ENCODE measurements around the gene NOP53.
A peak's percentile ranks its signal among the peaks of the same experiment; 100 is the strongest.
"Not testable (repeated sequence)": the region's sequence is repeated elsewhere in the genome, so short reads cannot be mapped to it uniquely, and the experiment has no call there.

The NOP53 gene

GRCh38 chr19:47745010-47745901, at the start of gene NOP53:
NOP53 (plus strand) TSS chr19:47745546; CDS start chr19:47745560, 14 bp downstream.
- peak; percentile 98 for DNase-seq (ENCODE audit: low spot score)

DNA sequence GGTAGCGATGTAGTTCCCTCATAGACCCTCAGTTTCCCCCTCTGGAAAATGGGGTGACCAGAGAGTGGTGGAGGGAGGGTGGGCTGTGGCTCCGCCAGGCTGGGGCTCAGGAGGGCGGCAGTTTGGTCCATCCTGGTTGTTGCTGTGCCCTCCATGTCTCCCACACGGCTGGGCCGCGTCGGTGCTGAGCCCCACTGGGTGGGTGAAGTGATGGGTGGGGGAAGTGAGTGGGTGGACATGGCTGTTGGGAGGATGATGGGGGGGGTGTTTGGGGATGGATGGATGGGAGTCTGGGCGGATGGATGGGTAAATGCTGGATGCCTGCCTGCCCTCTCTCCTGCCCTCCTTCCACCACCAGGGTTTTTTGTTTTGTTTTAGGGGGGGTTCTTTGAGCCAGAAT, 48.7 kb upstream of the NOP53 start:
- no peak for DNase-seq (ENCODE audit: low spot score)

GRCh38 chr19:47697863-47698609, 47.3 kb upstream of the NOP53 start:
- DNase-seq (ENCODE audit: low spot score), result peak; percentile 46

DNA sequence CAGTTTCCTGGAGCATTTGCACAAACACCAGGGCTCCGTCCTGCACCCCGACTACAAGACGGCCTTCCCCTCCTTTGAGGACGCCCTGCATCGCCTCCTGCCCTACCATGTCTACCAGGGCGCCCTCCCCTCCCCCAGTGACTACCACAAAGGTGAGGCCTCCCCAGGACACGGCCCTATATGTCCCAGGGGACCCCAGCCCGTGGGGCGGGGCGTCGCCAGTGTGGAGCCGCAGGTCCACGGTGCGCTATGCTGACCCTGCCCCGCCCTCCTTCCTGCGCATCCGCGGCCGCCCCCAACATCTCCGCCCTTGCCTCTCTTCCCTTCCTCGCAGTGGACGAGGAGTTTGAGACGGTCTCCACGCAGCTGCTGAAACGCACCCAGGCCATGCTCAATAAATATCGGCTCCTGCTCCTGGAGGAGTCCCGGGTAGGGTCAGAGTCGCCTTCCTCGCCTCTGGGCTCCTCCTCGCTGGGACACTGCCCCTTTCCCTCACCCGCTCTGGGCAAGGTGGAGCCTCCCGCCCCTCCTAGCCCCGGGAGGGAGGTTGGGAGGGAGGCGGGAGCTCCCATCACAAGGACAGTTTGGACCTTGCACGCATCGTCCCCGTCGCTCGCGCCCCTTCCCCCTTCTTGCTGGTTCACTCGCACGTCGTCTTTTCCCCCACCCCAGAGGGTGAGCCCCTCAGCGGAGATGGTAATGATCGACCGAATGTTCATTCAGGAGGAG, 46.6 kb upstream of the NOP53 start:
- DNase-seq (ENCODE audit: low spot score), result no peak

GRCh38 chr19:47699360-47699917, 45.9 kb upstream of the NOP53 start:
- DNase-seq (ENCODE audit: low spot score), result peak; percentile 28

- no peak for DNase-seq (ENCODE audit: low spot score)
These were observed 44.2 kb upstream of the NOP53 start for GRCh38 chr19:47700934-47701716.

DNA sequence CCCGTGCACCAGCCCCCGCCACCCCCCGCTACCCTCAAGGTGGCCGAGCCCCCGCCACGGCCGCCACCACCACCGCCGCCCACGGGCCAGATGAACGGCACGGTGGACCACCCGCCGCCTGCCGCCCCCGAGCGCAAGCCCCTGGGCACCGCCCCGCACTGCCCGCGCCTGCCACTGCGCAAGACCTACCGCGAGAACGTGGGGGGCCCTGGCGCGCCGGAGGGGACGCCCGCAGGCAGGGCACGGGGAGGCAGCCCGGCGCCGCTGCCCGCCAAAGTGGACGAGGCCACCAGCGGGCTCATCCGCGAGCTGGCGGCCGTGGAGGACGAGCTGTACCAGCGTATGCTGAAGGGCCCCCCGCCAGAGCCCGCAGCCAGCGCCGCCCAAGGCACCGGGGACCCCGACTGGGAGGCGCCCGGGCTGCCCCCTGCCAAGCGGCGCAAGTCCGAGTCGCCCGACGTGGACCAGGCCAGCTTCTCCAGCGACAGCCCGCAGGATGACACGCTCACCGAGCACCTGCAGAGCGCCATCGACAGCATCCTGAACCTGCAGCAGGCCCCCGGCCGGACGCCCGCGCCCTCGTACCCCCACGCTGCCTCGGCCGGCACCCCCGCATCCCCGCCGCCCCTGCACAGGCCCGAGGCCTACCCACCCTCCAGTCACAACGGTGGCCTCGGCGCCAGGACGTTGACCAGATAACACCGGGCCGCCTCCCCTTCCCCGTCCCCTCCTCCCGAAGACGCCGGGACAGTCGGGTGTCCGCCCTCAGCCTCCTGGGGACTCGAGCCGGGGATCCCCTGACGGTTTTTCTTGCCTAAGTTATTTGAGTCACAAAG, 43.4 kb upstream of the NOP53 start:
- no peak for DNase-seq (ENCODE audit: low spot score)

- DNase-seq (ENCODE audit: low spot score), result no peak
These were observed 42.7 kb upstream of the NOP53 start for GRCh38 chr19:47702671-47703070.

- no peak for DNase-seq (ENCODE audit: low spot score)
These were observed 42.0 kb upstream of the NOP53 start for GRCh38 chr19:47703301-47703700.

GRCh38 chr19:47704024-47704423, 41.3 kb upstream of the NOP53 start:
- DNase-seq (ENCODE audit: low spot score), result no peak

DNA sequence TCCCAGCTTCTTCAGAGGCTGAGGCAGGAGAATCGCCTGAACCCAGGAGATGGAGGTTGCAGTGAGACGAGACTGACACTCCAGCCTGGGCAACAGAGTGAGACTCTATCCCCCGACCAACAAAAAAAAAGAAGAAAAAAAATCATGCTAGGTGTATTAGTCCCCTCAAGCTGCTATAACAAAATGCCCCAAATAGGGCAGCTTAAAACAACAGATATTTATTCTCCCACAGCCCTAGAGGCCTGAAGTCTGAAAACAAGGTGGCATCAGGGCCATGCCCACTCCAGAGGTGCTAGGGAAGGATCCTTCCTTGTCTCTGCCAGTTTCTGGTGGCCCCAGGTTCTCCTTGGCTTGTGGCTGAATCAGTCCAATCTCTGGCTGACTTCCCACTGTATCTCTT, 40.7 kb upstream of the NOP53 start:
- no peak for DNase-seq (ENCODE audit: low spot score)

DNA sequence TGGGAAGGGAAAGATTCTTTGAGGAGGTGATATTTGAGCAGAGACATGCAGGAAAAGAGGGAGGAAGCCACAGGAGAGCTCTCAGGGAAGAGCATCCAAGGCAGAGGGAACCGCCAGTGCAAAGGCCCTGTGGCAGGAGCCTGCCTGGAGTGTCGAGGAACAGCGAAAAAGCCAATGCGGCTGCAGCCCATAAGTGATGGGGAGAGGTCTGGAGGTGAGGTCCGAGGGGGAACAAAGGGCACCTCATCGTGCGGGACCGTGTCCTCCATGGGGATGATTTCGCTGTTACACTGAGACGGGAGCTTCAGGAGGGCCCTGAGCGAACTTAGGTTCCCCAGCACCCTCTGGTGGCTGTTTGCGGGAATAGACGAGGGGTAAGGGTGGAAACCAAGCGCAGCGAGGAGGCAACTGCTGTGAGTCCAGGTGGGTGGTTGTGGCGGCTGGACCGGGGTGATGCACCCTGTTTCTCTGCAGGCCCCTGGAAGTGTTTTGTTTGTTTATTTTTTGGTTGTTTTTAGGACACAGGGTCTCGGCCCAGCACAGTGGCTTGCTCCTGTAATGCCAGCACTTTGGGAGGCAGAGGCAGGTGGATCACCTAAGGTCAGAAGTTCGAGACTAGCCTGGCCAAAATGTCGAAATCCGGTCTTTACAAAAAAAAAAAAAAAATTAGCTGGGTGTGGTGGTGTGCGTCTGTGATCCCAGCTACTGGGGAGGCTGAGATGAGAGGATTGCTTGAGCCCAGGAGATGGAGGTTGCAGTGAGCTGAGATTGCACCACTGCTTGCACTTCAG, 38.0 kb upstream of the NOP53 start:
- peak; percentile 71 for DNase-seq (ENCODE audit: low spot score)

- DNase-seq (ENCODE audit: low spot score), result no peak
These were observed 33.6 kb upstream of the NOP53 start for GRCh38 chr19:47711652-47712242.

GRCh38 chr19:47713046-47714021, 32.0 kb upstream of the NOP53 start, which contains the start of gene EHD2:
EHD2 (plus strand) TSS chr19:47713422; CDS start chr19:47716613, 3,191 bp downstream.
- DNase-seq (ENCODE audit: low spot score), result peak; percentile 20

GRCh38 chr19:47714339-47714738, 31.0 kb upstream of the NOP53 start:
- DNase-seq (ENCODE audit: low spot score), result no peak

GRCh38 chr19:47714855-47715254, 30.5 kb upstream of the NOP53 start:
- DNase-seq (ENCODE audit: low spot score), result not testable (repeated sequence)

DNA sequence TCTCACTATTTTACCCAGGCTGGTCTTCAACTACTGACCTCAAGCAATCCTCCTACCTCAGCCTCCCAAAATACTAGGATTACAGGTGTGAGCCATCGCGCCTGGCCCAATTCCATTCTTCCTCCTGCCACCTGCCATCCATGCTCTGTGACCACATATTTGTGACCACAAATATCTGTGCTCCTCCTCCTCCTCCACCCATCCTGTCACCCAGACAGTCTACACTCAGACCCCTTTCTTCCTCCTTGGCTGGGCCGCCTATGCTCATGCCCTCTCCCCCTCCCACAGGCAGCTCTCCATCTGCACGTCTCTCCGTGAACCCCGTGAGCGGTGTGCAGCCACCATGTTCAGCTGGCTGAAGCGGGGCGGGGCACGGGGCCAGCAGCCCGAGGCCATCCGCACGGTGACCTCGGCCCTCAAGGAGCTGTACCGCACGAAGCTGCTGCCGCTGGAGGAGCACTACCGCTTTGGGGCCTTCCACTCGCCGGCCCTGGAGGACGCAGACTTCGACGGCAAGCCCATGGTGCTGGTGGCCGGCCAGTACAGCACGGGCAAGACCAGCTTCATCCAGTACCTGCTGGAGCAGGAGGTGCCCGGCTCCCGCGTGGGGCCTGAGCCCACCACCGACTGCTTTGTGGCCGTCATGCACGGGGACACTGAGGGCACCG, 28.9 kb upstream of the NOP53 start:
- DNase-seq (ENCODE audit: low spot score), result no peak

Data from CD4-positive, alpha-beta T cell treated with Interleukin-15 for 4 hours (primary cell).